Suprapubic skin (tissue), 4 donors: Measurements from ENCODE around the gene WWP2. TPM values are rescaled to one million over a fixed set of nuclear protein-coding genes. Genes with fewer than 3 reads are reported as not detected.
A peak's percentile ranks its signal among the peaks of the same experiment; 100 is the strongest.

ENCODE experiments used
- DNase-seq, 2 donors: peaks; one replicate each; pipeline ENCODE4 v3.0.0-alpha.2; 2019; ENCODE audit warnings: low spot score in 2 of 2
- H3K27ac ChIP-seq: fragments of 200-600 bp; sonication (generic); one replicate; pipeline ENCODE4 v1.5.1; 2019
- H3K27me3 ChIP-seq: fragments of 200-600 bp; sonication (generic); one replicate; pipeline ENCODE4 v1.5.1; 2019
- H3K36me3 ChIP-seq: fragments of 200-600 bp; sonication (generic); one replicate; pipeline ENCODE4 v1.5.1; 2019
- H3K4me1 ChIP-seq: fragments of 200-600 bp; sonication (generic); one replicate; pipeline ENCODE4 v1.5.1; 2019
- H3K4me3 ChIP-seq: fragments of 200-600 bp; sonication (generic); one replicate; pipeline ENCODE4 v1.5.1; 2019; ENCODE audit warnings: mild to moderate bottlenecking
- H3K9me3 ChIP-seq: fragments of 200-600 bp; sonication (generic); one replicate; pipeline ENCODE4 v1.5.1; 2019
- EP300 ChIP-seq: sonication (generic); formaldehyde crosslinking; IDR thresholded peaks from one replicate; pipeline ENCODE4 v1.6.1; 2017; ENCODE audit warnings: antibody characterized with exemption
- POLR2A ChIP-seq, 2 donors: fragments of 450-650 bp; IDR thresholded peaks; one replicate each; pipeline ENCODE4 v1.6.1; 2017; ENCODE audit warnings: antibody characterized with exemption in 2 of 2, mild to moderate bottlenecking in 2 of 2, moderate library complexity in 2 of 2
- POLR2AphosphoS5 ChIP-seq, 3 donors: sonication (generic); formaldehyde crosslinking; IDR thresholded peaks; one replicate each; pipeline ENCODE4 v1.6.1; 2017; ENCODE audit warnings: antibody characterized with exemption in 3 of 3
- WGBS: methylation state at CpG from one replicate; pipeline ENCODE4 v1.1.5; 2018; 5-methylcytosine and 5-hydroxymethylcytosine counted together
- total RNA-seq, 4 donors: library from RNA; depleted of rRNA; stranded (reverse); fragments of >200 nt; gene quantifications; one replicate each; pipeline ENCODE4 v1.1.0, GENCODE V29; 2016
- TF ChIP-seq, protein P1 (sequence below), 2 donors: fragments of 200-600 bp in 1 of 2; fragments of 450-650 bp in 1 of 2; sonication (generic) in 1 of 2; IDR thresholded peaks; one replicate each; pipeline ENCODE4 v1.5.1; 2016 to 2019; ENCODE audit warnings: antibody characterized with exemption in 2 of 2, mild to moderate bottlenecking in 1 of 2, moderate library complexity in 1 of 2

Gene WWP2
- total RNA-seq: 10 to 100 TPM; 27.1 to 48.9 (median 42.2) TPM

DNA sequence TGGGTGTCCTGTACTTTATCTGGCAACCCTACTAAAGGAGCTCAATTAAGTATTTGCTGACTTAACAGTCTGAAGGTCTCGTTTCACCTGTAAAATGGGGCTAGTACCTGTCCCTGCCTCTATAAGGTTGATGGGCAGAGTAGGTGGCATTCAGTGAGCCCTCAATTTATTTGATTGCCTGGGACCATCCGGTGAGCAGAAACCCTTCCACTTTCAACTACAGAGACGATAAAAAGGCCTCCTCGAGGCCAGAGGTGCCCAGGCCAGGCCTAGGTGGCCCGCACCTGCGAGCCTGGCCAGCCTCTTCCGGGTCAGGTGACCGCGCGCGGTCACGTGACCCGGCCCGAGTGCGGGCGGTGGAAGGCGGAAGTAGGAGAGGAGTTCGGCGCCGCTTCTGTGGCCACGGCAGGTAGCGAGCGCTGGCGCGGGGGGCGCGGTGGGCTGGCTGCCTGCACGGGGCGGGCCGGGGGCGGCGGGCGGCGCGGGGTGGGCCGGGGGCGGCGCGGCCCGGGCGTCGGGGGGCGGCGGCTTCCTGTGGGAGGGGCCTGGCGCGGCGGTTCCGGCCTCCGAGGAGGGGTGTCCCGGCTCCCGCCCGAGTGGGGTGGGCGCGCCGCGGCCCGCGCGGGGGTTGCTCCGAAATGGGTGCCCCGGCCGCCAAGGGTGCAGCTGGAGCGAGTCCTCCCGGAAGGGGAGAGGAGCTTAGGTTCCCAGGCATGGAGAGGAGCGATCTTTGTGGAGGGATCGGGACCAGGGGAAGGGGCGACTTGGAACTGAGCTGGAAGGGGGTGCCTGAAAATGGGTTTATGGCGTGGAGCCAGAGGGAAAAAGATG is at the start of gene WWP2:
Gene WWP2 (plus strand): TSS at position 350 of the 831 bp plus-strand sequence. CDS start 24,679 bp downstream, outside the sequence.
- H3K4me1 ChIP-seq: peaks cover 15% of the 10 kb centered on the region
- DNase-seq: peak; percentile 81 to 86
- H3K27me3 ChIP-seq: no peaks in the 10 kb centered on the region
- H3K4me3 ChIP-seq: peak within 1 kb of the TSS; percentile 79
- TF ChIP-seq POLR2A (IDR thresholded peaks at IDR 0.05) (peak in 1 of 2 donors; percentile 19), EP300 (peak; percentile 47), POLR2AphosphoS5 (IDR thresholded peaks at IDR 0.05) (peak in 2 of 3 donors; percentile 17 to 69)
- TF ChIP-seq, protein P1, sequence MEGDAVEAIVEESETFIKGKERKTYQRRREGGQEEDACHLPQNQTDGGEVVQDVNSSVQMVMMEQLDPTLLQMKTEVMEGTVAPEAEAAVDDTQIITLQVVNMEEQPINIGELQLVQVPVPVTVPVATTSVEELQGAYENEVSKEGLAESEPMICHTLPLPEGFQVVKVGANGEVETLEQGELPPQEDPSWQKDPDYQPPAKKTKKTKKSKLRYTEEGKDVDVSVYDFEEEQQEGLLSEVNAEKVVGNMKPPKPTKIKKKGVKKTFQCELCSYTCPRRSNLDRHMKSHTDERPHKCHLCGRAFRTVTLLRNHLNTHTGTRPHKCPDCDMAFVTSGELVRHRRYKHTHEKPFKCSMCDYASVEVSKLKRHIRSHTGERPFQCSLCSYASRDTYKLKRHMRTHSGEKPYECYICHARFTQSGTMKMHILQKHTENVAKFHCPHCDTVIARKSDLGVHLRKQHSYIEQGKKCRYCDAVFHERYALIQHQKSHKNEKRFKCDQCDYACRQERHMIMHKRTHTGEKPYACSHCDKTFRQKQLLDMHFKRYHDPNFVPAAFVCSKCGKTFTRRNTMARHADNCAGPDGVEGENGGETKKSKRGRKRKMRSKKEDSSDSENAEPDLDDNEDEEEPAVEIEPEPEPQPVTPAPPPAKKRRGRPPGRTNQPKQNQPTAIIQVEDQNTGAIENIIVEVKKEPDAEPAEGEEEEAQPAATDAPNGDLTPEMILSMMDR (IDR thresholded peaks at IDR 0.05): no peak
- WGBS: under 1% methylated on average over 46 of the region's 68 CpGs
- no peaks in the 10 kb centered on the region for H3K9me3 ChIP-seq
- no peaks in the 10 kb centered on the region for H3K36me3 ChIP-seq
- H3K27ac ChIP-seq: peak within 1 kb of the TSS; percentile 88

DNA sequence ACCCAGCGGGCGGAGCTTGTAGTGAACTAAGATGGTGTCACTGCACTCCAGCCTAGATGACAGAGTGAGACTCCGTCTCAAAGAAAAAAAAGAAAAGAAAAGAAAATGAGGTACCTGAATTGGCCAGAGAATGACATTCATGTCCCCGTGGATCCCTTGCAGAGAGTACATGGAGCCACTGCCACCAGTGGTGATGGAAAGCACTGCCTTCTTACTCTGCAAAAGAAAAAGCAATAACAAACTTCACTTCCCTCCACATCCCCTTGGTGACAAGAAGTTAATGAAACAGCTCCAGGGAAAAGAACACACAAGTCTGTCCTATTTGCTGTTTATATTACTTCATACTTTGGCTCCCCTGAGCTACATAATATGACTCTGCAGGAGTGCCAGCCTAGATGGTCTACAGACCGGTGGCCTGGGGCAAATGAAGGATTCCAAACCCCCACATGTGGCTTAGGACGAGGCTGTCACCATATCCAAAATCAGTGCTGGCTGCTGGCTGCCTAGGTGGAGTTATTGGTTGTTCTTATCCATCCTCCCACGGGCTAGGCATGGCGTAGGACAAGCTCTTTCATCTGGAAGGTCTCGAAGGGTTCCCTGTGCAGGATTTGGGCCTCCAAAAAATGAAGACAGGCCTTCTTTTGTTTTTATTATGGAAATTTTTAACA is 49.1 kb upstream of the WWP2 start:
- Histone ChIP-seq H3K9me3 (no peaks in the 10 kb centered on the region), H3K4me1 (peaks cover 38% of the 10 kb centered on the region), H3K27me3 (no peaks in the 10 kb centered on the region), H3K36me3 (peaks cover 17% of the 10 kb centered on the region), H3K27ac (no peak overlapping the region), H3K4me3 (no peak overlapping the region)
- WGBS: 85% methylated on average over 9 of the region's 9 CpGs
- TF ChIP-seq POLR2A (IDR thresholded peaks at IDR 0.05): no peak
- no peak for TF ChIP-seq POLR2AphosphoS5 (IDR thresholded peaks at IDR 0.05)
- TF ChIP-seq, protein P1 (IDR thresholded peaks at IDR 0.05): no peak
- TF ChIP-seq EP300: no peak
- peak in 1 of 2 donors; percentile 49 for DNase-seq

- H3K9me3 ChIP-seq: no peaks in the 10 kb centered on the region
- H3K27ac ChIP-seq: no peak overlapping the region
- H3K36me3 ChIP-seq: peaks cover 16% of the 10 kb centered on the region
- no peaks in the 10 kb centered on the region for H3K27me3 ChIP-seq
- TF ChIP-seq EP300: no peak
- TF ChIP-seq, protein P1 (IDR thresholded peaks at IDR 0.05): no peak
- no peak for TF ChIP-seq POLR2AphosphoS5 (IDR thresholded peaks at IDR 0.05)
- no peak for TF ChIP-seq POLR2A (IDR thresholded peaks at IDR 0.05)
- WGBS: 81% methylated on average over 6 of the region's 6 CpGs
- H3K4me3 ChIP-seq: no peak overlapping the region
- DNase-seq: peak in 1 of 2 donors; percentile 12
- H3K4me1 ChIP-seq: peaks cover 12% of the 10 kb centered on the region
Measured at GRCh38 chr16:69717066-69717465, 45.1 kb upstream of the WWP2 start.

DNA sequence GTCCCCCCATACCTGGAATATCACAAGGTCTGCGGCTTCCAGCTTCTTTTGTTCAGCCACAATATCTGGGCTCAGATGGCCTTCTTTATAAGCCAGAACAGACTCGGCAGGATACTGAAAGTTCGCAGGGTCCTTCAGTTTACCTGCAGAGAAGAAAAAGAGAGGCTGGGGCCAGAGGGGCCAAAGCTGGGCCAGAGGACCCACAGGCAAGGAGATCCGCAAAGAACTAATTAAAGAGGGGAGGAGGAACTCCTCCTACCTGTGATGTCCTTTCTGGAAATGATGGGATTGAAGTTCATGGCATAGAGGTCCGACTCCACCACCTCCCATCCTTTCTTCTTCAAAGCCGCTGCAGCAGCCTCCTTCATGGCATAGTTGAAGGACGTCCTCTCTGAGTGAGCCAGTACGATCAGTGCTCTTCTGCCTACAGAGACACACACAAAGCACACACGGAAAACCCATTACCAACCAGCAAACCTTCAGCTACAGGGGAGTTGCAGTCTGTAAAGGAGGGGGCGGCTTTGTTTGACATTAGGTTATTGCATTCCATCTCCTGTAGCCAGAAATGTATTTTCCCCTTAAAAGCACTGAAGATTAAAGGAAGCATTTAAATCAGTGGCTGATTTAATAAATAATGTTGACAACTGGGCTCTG is 43.9 kb upstream of the WWP2 start:
- peak in 1 of 2 donors; percentile 11 for DNase-seq
- Histone ChIP-seq H3K4me3 (no peak overlapping the region), H3K4me1 (no peaks in the 10 kb centered on the region), H3K9me3 (no peaks in the 10 kb centered on the region), H3K36me3 (peaks cover 16% of the 10 kb centered on the region), H3K27ac (no peak overlapping the region), H3K27me3 (no peaks in the 10 kb centered on the region)
- no peak for TF ChIP-seq POLR2A (IDR thresholded peaks at IDR 0.05)
- no peak for TF ChIP-seq EP300
- TF ChIP-seq, protein P1 (IDR thresholded peaks at IDR 0.05): no peak
- no peak for TF ChIP-seq POLR2AphosphoS5 (IDR thresholded peaks at IDR 0.05)
- 89% methylated on average over 10 of the region's 10 CpGs for WGBS
